Activated T-cell treated with anti-CD3 and anti-CD28 coated beads for 48 hours (primary cell): ENCODE data around the gene HIF1AN.
A peak's percentile ranks its signal among the peaks of the same experiment; 100 is the strongest.

Experiments
- DNase-seq: peaks from one replicate; pipeline ENCODE4 v3.0.0-alpha.2; 2020; ENCODE audit warnings: low read depth

The HIF1AN gene

DNA sequence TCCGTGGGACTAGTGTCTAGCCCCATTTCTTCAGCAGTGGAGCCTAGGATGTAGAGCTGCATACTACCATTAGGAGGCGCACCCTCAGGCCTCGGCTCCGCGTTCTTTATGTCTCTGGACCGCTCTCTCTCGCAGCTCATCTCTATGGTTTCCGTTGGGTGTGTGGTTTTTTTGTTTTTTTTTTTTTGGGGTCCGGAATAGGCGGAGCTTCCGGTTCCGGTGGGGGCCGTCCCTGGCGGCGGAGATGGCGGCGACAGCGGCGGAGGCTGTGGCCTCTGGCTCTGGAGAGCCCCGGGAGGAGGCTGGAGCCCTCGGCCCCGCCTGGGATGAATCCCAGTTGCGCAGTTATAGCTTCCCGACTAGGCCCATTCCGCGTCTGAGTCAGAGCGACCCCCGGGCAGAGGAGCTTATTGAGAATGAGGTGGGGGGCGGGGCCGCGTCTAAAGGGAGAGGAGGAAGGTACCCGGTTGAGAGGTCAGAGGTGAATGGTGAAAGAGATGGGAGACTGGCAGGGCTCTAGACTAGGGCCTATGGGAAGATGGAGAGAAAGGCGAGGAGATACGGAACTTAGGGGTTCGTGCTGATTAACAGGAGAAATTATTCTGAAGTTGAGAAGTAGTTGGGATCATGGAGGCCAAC lies at the start of gene HIF1AN:
HIF1AN (plus strand) TSS at position 229 of the 639 bp plus-strand sequence; CDS start at position 245, 16 bp downstream.
- peak; percentile 78 for DNase-seq

DNA sequence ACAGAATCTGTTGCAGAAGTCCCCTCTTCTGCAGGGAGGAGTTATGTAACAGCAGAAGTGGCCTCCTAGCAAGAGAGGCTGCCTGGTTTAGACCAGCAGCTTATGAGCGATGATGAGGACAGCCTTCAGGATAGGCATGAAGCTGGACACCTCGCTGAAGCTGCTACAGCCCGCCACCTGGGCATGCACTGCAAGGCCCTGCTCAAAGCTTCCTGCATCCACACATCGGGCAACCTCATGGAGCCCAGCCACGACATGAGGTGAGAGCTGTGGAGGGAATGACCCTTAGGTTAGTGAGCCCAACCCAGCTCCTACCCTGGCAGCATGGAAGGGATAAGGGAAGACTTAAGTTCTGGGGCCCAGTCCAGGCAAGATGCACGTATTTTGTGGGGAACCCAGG lies 48.2 kb upstream of the HIF1AN start:
- no peak for DNase-seq

DNA sequence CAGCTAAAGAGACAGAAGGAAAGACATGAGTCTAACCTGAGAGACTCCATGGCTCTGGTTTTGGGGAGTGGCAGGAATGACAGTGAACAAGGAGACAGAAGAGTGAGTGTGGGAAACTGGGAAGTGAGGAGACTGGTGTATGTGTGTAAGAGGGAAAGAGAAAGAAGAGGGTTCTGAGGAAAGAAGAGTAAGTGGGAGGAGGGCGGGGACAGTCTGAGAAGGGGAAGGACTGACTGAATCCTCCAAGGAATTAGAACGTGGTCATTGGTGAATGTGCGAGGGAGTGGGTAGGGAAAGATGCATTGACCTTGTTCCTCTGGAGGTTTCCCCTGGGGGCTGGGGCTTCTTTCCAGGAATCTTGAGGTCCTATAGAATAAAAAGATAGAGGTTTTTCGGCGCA lies 46.3 kb upstream of the HIF1AN start:
- DNase-seq: no peak

DNA sequence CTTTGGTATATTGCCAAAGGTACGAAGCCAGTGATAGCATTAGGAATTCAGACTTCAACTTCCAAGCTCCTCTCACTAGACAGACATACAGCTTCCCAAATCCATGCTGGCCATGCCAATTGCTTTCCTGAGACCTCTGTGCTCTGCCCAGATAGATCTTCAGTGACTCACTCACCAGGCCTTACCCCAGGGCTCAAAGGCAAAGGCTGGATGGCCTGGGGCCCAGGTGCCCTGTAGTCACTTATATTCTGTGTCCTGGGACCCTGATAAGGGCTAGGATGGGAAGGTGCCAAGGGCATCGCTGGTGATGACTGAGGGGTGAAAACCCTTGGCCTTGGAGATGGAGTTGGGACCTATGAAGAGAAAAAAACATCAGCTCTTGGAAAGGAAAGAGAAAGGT lies 45.2 kb upstream of the HIF1AN start:
- DNase-seq: no peak

DNA sequence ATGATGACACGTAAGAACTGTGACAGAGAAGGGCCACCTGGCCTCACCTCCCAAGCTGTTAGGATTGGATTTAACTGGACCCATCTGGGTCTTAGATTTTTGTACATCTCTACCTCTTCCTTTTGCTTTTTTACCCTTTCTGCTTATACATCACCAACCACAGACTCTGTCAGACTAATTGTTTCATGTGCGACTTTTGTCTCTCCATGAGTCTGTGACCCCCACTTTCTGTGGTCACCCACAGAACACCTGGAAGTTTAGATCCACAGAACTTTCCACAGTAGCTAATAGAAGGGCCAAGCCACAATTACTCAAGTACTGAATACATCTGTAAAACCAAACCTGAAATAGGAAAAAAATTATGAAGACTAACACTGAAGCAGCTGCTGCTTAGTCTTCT lies 39.2 kb upstream of the HIF1AN start:
- DNase-seq: no peak

DNA sequence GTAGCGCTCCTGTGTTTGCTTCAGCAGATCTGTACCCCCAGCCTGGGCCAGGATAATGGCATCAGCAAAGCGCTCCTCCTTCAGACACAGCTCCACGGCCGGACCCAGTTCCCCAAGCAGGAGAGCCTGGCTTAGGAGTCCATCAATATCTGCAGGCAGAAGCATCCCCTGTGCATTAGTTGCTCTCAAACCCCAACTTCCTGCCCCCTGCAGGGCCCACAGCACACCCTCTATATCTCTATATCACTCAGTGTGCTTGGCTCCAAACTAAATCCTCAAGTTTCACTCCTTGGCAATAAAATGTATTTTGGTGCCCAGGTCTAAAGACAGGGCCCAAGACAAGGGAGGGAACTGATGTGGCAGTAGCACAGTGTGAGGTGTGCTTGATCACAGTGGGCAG lies 37.7 kb upstream of the HIF1AN start:
- DNase-seq: no peak

DNA sequence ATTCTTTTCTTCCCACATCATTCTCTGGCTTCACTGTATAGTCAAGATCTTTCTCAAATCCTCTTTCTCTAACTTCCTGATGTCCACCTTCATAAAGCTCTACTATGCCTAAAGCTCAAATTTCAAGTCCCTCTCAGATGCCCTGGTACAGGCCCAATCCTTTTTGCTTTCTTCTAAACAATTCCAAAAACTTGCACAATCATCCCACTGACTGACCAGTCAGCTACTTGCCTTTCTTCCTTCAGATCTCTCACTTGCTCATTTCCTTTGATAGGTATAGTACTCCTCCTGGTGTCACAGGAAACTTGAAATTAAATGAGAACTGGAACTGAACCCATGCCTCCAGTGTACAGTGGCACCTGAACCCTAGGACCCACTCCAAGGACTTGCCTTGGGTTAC lies 34.3 kb upstream of the HIF1AN start:
- no peak for DNase-seq

DNA sequence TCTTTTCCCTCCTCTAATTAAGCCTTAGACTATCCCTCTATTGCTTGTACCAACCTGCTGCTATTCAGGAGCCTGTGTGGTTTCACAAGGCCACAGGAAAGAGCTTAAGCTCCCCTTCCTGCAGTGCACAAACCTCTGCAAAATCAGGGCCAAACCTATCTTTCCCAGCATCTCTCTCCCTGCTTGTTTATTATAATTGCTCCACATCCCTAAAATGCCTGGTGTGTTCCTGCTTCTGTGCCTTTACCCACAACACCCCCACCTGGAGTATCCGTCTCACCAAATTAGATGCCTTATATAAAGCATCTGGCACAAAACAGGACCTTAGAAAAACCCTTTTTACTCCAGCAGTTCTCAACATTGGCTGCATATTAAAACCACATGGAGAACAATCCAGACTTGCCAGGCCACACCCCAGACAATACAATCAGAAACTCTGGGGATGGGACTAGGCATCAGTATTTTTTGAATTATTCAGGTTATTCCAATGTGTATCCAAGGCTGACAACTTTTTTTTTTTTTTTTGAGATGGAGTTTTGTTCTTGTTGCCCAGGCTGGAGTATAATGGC lies 32.7 kb upstream of the HIF1AN start:
- DNase-seq: no peak

DNA sequence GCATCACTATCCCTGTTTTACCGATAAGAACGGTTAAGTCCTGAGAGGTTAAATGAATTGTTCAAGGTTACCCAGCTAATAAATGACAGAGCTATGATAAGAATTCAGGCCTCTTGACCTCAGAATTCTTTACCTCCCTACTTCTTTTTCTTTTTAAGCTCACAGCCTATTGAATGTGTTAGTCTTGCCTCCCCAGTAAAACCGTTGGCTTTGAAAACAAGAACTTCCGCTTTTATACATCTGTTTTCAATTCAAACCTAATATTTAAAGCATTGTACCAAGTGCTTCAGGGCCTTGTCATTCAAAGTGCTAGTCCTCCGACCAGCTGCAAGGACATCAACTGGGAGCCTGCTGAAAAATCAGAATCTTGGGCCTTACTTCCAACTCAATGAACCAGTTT lies 31.6 kb upstream of the HIF1AN start:
- no peak for DNase-seq

DNA sequence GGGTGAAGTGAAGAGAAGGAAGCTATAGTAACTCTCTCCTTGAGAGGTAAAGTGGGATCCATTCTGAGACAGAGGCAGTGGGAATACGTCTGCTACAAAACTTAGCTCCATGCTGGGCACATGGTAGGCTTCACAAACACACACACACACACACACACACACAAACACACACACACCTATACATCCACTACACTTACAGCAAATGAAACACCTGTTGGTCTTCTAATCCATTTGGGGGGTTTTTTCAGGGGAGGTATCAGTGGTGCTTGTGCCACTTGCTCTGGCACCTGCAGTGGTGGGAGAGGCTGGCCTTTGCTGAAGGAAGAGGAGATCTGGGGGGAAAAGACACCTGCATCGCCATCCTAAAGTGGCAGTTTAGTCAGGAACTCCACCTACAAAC lies 30.6 kb upstream of the HIF1AN start:
- no peak for DNase-seq

DNA sequence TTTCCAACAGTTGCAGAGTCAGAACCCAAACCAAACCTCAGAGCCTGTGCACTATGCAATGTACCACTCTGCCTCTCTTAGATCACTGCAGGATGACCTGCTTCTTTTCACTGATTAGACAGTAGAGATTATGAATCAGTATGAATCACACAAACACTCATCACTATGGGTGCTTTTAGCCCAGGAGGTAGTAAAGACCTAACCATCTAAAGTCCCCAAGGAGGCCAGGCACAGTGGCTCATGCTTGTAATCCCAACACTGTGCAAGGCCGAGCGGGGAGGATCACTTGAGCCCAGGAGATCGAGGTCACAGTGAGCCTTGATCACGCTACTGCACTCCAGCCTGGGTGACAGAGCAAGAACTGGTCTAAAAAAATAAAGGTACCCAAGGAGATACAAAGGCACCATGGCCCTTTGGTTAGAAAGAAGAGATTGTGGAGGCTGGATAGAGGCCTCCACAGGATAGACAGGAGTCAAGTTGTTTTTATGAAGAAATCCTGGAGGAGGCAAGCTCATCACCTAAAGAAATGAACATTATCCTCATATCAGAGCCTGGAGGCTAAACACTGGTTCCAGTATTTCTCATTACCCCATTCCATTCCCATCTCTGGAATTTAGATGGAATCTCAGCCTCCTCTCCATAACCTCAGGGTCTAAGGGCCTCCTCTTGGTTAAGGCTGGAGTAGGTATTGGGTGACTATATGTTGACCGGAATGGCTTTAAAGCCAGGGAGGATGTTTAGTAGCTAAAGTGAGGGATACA lies 29.0 kb upstream of the HIF1AN start:
- DNase-seq: no peak

DNA sequence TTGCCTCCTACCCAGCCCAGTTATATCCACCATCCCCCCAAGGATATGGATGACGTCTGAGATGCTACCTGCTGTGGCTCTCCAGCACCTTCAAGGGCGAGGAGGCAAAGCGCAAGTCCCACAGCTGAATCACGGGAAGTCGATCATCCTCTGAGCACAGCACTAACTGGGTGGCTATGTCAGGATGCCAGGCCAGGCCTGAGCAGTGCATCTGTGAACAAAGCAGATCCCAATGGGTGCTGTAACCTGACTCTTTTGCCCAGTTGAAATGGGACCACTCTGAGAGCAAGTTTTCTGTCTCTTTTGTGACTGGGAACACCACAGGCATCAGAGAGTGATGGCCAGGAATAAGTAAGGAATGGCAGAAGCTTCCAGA lies 28.4 kb upstream of the HIF1AN start:
- no peak for DNase-seq

DNA sequence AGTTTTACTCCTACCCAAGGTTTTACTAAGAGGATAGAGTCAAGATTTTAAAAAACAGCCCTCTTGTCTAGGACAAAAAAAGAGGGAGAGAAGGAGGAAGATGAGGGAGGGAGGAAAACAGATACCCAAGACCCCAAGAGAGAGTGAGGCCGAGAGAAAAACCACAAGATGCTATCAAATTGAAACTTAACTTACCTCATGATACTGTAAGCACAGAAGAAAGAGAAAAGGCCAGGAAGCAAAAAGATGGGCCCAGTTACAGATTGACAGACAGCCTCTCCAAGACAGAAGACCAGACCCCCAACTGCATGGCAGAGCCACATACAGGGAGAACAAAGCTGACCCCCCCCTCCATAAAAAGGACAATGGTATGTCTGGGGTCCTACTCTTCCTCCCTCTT lies 27.5 kb upstream of the HIF1AN start:
- no peak for DNase-seq

DNA sequence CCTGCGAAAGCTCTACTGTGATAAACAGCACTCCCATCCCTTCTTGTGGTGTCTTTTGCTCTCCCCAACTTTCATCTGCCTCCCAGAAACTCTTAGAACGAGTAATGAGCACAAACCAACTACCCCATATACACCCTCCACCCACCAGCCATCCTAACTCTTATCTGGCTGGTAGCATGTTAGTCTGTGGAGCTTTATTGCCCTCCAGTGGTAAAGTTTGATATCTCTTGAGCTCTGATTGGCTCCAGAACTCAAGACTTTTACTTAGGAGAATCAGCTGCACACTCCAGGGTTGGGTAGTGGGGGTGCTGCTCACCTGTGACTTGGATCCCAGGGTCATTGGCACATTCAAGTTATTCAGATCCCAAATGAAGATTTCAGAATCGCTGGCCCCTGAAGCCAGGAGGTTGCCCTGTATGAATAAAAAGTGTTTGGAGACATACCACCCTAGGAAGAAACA lies 27.0 kb upstream of the HIF1AN start:
- no peak for DNase-seq

DNA sequence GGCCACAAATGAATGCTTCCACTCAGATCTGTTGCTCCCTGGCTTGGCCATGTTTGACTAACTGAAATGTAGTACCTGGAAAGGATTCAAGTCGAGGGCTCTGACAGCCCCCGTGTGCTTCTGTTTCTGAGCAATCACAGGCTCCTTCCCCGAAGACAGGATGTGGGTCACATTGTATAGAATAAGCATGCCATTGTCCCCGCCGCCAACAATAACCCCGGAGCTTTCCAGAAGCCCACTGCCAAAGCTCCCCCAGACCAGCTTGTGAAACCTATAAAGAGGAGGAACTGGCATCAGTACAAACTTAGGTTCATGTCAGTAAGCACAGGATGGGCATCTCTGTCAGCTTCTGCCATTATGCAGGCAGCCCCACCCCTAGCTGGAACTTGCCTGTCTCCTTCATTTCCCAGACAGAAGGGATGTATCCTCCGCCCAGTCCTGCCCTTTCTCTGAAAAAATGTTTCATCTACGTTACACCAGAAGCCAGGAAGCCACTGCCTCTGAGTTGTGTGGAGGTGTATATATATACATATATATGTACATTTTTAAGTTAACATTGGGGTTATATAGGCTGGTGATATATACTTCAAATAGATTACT lies 26.4 kb upstream of the HIF1AN start:
- DNase-seq: peak; percentile 41

DNA sequence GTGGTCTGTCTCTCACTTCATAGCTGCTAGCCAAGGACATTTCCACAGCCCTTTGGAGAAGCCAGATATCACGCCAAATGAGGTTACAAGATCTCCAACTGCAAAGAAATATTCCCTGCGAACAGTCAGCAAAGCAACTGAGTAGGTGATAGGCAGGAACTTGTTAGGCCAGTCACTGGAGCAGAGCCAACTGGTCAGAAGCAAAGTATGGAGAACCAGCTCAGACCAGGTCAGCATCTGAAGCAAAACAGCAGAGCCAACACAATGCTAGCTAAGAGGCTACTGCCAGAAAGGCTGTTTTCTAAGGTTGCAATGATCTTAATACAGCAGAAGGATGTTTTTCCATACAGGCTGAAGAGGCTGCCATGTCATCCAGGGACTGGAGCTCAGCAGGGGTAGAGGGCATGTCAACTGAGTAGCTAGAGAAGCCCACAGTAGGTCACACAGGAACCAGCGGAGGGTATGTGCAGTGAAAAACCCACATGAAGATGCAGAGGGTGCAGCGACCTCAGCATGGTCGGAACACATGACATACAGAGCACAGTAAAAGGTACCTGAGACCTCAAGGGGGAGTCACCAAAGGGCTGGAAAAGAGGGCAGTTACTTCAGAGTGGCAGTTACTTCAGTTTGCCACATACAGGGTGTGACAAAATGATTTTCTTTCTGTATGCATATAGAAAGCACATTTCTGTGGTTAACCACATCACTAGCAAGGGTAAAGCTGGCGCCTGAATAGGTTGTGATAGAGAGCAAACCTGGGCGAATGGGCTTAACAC lies 25.0 kb upstream of the HIF1AN start:
- DNase-seq: peak; percentile 50

DNA sequence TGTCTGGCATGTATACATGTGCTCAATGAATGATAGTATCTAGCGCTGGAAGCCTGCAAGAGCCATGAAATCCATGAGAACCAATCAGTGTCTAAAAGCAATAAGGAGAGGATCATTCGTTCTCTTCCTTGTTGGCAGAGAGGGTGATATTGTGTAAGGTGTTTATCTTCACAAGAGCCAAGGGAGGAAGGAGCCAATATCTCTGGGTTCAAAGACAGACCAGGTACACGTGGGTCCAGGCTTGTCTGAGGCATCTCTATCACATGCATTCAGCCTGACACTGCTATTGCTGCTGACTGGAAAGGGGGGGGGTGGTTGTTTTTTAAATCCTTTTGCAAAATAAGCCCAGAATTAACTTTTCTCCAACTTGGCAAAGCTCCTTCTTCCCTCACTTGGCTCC lies 20.1 kb upstream of the HIF1AN start:
- no peak for DNase-seq

DNA sequence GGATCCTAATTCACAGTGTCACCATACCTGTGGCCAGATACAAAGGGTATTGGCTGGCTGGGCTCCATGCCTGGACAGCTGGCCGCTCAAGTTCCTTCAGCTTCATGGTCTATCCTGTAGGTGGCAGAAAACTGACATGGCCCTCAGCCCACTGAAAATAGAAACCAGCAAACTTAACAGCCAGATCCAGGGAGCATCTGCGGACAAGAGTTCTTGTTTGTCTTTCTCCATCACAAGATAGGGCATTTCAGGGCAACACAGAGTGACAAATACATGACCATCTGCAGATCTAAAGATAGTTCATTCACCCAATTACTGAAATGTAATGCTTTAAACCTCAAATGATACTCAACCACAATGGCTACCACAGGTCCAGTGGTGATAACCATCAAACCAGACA lies 18.9 kb upstream of the HIF1AN start:
- DNase-seq: no peak

DNA sequence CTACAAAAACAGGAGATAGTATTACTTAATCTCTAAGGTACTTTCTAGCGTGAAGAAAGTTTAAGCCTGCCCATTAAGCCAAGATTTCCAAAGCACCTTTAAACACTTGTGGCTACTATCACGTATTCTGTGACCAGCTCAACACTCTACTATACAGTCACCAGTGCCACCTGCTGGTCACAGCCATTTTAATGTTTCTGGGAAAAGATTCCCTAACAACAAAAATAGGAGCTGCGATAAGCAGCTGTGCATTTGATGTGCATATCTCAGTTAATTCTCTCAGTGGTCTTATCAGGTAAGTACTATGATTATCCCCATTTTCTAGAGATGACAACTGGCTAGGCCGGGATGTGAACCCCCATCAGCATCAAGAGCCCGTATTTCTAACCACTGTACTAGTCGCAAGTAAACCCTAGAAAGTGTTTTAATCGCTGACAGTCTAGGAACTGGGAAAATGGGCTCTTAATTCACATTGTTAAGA lies 16.9 kb upstream of the HIF1AN start:
- peak; percentile 32 for DNase-seq

DNA sequence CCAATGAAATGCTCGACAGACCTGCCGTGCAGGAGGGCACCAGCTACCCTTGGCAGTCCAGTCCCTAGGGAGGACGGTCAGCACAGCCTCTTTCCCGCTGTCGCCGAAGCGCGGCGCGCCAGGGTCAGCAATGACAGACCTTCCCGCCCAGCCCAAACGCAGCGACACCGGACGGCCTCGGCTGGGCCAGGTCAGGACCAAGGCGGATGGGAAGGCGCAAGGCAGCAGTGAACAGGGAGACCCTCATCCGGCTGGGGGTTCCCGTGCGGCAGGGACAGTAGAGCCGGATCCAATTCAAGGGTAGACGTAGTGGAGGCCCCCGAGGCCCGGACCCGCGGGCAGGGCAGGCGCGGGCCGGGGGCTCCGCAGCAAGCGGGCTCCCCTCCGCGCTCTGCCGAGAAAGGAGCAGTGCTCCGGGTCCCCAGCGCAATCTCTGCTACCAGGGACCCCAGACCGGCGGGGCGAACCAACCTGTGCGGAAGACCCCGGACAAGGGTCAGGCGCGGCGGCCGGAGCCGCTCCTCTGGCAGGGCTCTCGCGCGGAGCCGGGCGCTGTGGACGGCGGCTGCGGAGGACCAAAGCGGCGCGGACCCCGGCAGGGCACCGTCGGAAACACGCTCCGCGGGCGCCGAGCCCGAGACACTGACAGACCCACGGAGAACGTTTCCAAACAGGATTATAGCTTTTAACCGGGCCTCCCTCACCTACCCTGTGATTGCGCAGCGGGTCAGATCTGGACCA lies 16.3 kb upstream of the HIF1AN start, which contains the start of gene SEC31B:
SEC31B (minus strand) TSS at position 551 of the 741 bp plus-strand sequence. CDS start 2,909 bp downstream, outside the sequence.
- DNase-seq: no peak

DNA sequence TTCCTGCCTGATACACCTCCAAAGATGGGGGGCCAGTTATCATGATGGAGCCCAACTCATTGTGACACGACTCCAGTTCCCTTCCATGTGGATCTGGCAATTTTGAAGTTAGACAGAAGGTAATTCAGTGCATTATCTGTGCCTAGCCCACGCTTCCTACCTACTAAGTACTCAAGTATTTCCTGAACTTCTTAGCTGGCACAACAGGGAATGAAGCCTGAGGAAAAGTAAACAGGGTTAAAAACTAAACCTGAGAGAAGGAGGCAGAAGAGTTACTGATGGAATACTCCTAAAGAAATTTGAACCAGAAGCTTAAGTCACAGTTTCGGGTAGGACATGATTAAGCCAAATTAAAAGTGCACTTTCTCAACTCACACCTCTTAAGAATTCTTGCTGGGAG lies 14.9 kb upstream of the HIF1AN start:
- DNase-seq: no peak
